Measurements from ENCODE around the gene RGS5.
"Not testable (repeated sequence)": the region's sequence is repeated elsewhere in the genome, so short reads cannot be mapped to it uniquely, and the experiment has no call there.

RGS5 gene

GRCh38 chr1:163202833-163203451 lies at the start of gene RGS5:
TSS of gene RGS5 (minus strand) at chr1:163202916. CDS start at chr1:163202835, 81 bp downstream.
- no peak for DNase-seq

GRCh38 chr1:163250382-163250974 lies 47.8 kb upstream of the RGS5 start:
- DNase-seq: no peak

- no peak for DNase-seq
Measured at GRCh38 chr1:163248064-163248463, 45.3 kb upstream of the RGS5 start.

- DNase-seq: not testable (repeated sequence)
Measured at GRCh38 chr1:163244648-163245047, 41.9 kb upstream of the RGS5 start.

- DNase-seq: no peak
Measured at GRCh38 chr1:163241746-163242145, 39.0 kb upstream of the RGS5 start.

- DNase-seq: no peak
Measured at GRCh38 chr1:163240705-163241104, 38.0 kb upstream of the RGS5 start.

- not testable (repeated sequence) for DNase-seq
Measured at GRCh38 chr1:163233643-163234042, 30.9 kb upstream of the RGS5 start.

GRCh38 chr1:163231385-163231784 lies 28.7 kb upstream of the RGS5 start:
- no peak for DNase-seq

GRCh38 chr1:163230827-163231226 lies 28.1 kb upstream of the RGS5 start:
- no peak for DNase-seq

- DNase-seq: not testable (repeated sequence)
Measured at GRCh38 chr1:163228271-163228670, 25.6 kb upstream of the RGS5 start.

- DNase-seq: no peak
Measured at GRCh38 chr1:163227126-163227525, 24.4 kb upstream of the RGS5 start.

- DNase-seq: no peak
Measured at GRCh38 chr1:163213626-163214025, 10.9 kb upstream of the RGS5 start.

GRCh38 chr1:163211667-163212066 lies 9.0 kb upstream of the RGS5 start:
- no peak for DNase-seq

- DNase-seq: no peak
Measured at GRCh38 chr1:163205513-163205912, 2.8 kb upstream of the RGS5 start.

- no peak for DNase-seq
Measured at GRCh38 chr1:163203561-163203960, 845 bp upstream of the RGS5 start.

- no peak for DNase-seq
Measured at GRCh38 chr1:163201906-163202305, 810 bp downstream of the RGS5 start.

- DNase-seq: no peak
Measured at GRCh38 chr1:163197022-163197421, 5.7 kb downstream of the RGS5 start.

- no peak for DNase-seq
Measured at GRCh38 chr1:163196449-163196787, 6.3 kb downstream of the RGS5 start.

- no peak for DNase-seq
Measured at GRCh38 chr1:163195728-163196448, 6.8 kb downstream of the RGS5 start.

GRCh38 chr1:163191301-163191700 lies 11.4 kb downstream of the RGS5 start:
- DNase-seq: no peak

- no peak for DNase-seq
Measured at GRCh38 chr1:163188947-163189346, 13.8 kb downstream of the RGS5 start.

GRCh38 chr1:163187849-163188248 lies 14.9 kb downstream of the RGS5 start:
- no peak for DNase-seq

- no peak for DNase-seq
Measured at GRCh38 chr1:163186862-163187261, 15.9 kb downstream of the RGS5 start.

GRCh38 chr1:163182330-163182949 lies 20.3 kb downstream of the RGS5 start:
- DNase-seq: no peak
